ENCODE results near the gene SMIM32. TPM values are rescaled to one million over a fixed set of nuclear protein-coding genes. Genes with fewer than 3 reads are reported as not detected.

SMIM32 gene
- total and polyA plus RNA-seq, 4 experiments from 2014 or later = not detected

- Histone ChIP-seq H3K9me3 (ENCODE audit: control insufficient read depth in 1 of 2, low read length in 2 of 2) (no peaks in the 10 kb centered on the region), H3K27me3 (ENCODE audit: insufficient read depth, low read length) (no peaks in the 10 kb centered on the region), H3K4me1 (ENCODE audit: insufficient read depth, low read length) (no peaks in the 10 kb centered on the region), H3K4me3 (ENCODE audit: low read length in 2 of 2) (no peak overlapping the region), H3K27ac (ENCODE audit: low read depth, low read length) (no peak overlapping the region), H3K36me3 (ENCODE audit: insufficient read depth, low read length) (no peaks in the 10 kb centered on the region)
- H3K36me3 Mint-ChIP-seq = no peaks in the 10 kb centered on the region
- no peak for DNase-seq
- POLR2A ChIA-PET (ENCODE audit: partially characterized antibody) = no interaction called here
- H3K4me1 Mint-ChIP-seq = no peaks in the 10 kb centered on the region
- H3K9me3 Mint-ChIP-seq = peaks cover 0 to 4% (median 0%) of the 10 kb centered on the region in 8 donors
- intact Hi-C loops (cut with micrococcal nuclease) = no loop called here
- no peak overlapping the region for H3K27ac Mint-ChIP-seq
- no peak overlapping the region for H3K4me3 Mint-ChIP-seq
- CTCF ChIA-PET (ENCODE audit: partially characterized antibody) = interaction anchor here (2.1 kb wide), 1 partner anchor 9 kb away, joined by 5 read pairs; no protein-coding TSS in a partner anchor
- peaks cover 10 to 16% of the 10 kb centered on the region in 2 donors for H3K27me3 Mint-ChIP-seq
These were observed 7.8 kb upstream of the SMIM32 start for GRCh38 chr5:136200761-136201160.

GRCh38 chr5:136200130-136200529 lies 7.2 kb upstream of the SMIM32 start:
- no peaks in the 10 kb centered on the region for H3K36me3 ChIP-seq (ENCODE audit: insufficient read depth, low read length)
- H3K4me3 ChIP-seq (ENCODE audit: low read length in 2 of 2) = no peak overlapping the region
- H3K27me3 ChIP-seq (ENCODE audit: insufficient read depth, low read length) = no peaks in the 10 kb centered on the region
- no peaks in the 10 kb centered on the region for H3K4me1 ChIP-seq (ENCODE audit: insufficient read depth, low read length)
- POLR2A ChIA-PET (ENCODE audit: partially characterized antibody) = interaction anchor here (0.8 kb wide), 1 partner anchor 316 kb away, joined by 3 read pairs; no protein-coding TSS in a partner anchor
- CTCF ChIA-PET (ENCODE audit: partially characterized antibody) = interaction anchor here (2.1 kb wide), 1 partner anchor 9 kb away, joined by 5 read pairs; no protein-coding TSS in a partner anchor
- Mint-ChIP-seq H3K4me3 (no peak overlapping the region), H3K4me1 (no peaks in the 10 kb centered on the region), H3K27me3 (peaks cover 11 to 19% of the 10 kb centered on the region in 2 donors), H3K9me3 (no peaks in the 10 kb centered on the region), H3K36me3 (no peaks in the 10 kb centered on the region), H3K27ac (no peak overlapping the region)
- intact Hi-C loops (cut with micrococcal nuclease) = no loop called here
- no peak overlapping the region for H3K27ac ChIP-seq (ENCODE audit: low read depth, low read length)
- no peaks in the 10 kb centered on the region for H3K9me3 ChIP-seq (ENCODE audit: control insufficient read depth in 1 of 2, low read length in 2 of 2)
- no peak for DNase-seq

GRCh38 chr5:136199408-136199807 lies 6.4 kb upstream of the SMIM32 start:
- Mint-ChIP-seq H3K9me3 (no peaks in the 10 kb centered on the region), H3K36me3 (no peaks in the 10 kb centered on the region), H3K4me1 (no peaks in the 10 kb centered on the region), H3K4me3 (no peak overlapping the region), H3K27ac (no peak overlapping the region), H3K27me3 (peaks cover 16 to 25% of the 10 kb centered on the region in 2 donors)
- no peaks in the 10 kb centered on the region for H3K9me3 ChIP-seq (ENCODE audit: control insufficient read depth in 1 of 2, low read length in 2 of 2)
- DNase-seq = no peak
- no peak overlapping the region for H3K27ac ChIP-seq (ENCODE audit: low read depth, low read length)
- intact Hi-C loops (cut with micrococcal nuclease) = no loop called here
- H3K4me1 ChIP-seq (ENCODE audit: insufficient read depth, low read length) = no peaks in the 10 kb centered on the region
- H3K4me3 ChIP-seq (ENCODE audit: low read length in 2 of 2) = no peak overlapping the region
- CTCF ChIA-PET (ENCODE audit: partially characterized antibody) = interaction anchor here (2.1 kb wide), 1 partner anchor 10 kb away, joined by 5 read pairs; no protein-coding TSS in a partner anchor
- H3K36me3 ChIP-seq (ENCODE audit: insufficient read depth, low read length) = no peaks in the 10 kb centered on the region
- no peaks in the 10 kb centered on the region for H3K27me3 ChIP-seq (ENCODE audit: insufficient read depth, low read length)
- POLR2A ChIA-PET (ENCODE audit: partially characterized antibody) = interaction anchor here (0.8 kb wide), 1 partner anchor 315 kb away, joined by 3 read pairs; no protein-coding TSS in a partner anchor

GRCh38 chr5:136198453-136198852 lies 5.5 kb upstream of the SMIM32 start:
- H3K4me1 Mint-ChIP-seq = peaks cover 0 to 1% (median 0%) of the 10 kb centered on the region in 4 donors
- H3K9me3 Mint-ChIP-seq = no peaks in the 10 kb centered on the region
- peaks cover 23 to 32% of the 10 kb centered on the region in 2 donors for H3K27me3 Mint-ChIP-seq
- no peaks in the 10 kb centered on the region for H3K36me3 ChIP-seq (ENCODE audit: insufficient read depth, low read length)
- no peaks in the 10 kb centered on the region for H3K36me3 Mint-ChIP-seq
- H3K27me3 ChIP-seq (ENCODE audit: insufficient read depth, low read length) = no peaks in the 10 kb centered on the region
- no peaks in the 10 kb centered on the region for H3K9me3 ChIP-seq (ENCODE audit: control insufficient read depth in 1 of 2, low read length in 2 of 2)
- POLR2A ChIA-PET (ENCODE audit: partially characterized antibody) = no interaction called here
- no peak overlapping the region for H3K27ac ChIP-seq (ENCODE audit: low read depth, low read length)
- CTCF ChIA-PET (ENCODE audit: partially characterized antibody) = interaction anchor here (1.0 kb wide), 1 partner anchor 13 kb away, joined by 4 read pairs; no protein-coding TSS in a partner anchor
- DNase-seq = no peak
- H3K4me3 Mint-ChIP-seq = no peak overlapping the region
- H3K4me1 ChIP-seq (ENCODE audit: insufficient read depth, low read length) = no peaks in the 10 kb centered on the region
- no peak overlapping the region for H3K27ac Mint-ChIP-seq
- intact Hi-C loops (cut with micrococcal nuclease) = no loop called here
- no peak overlapping the region for H3K4me3 ChIP-seq (ENCODE audit: low read length in 2 of 2)

GRCh38 chr5:136197462-136198142 lies 4.6 kb upstream of the SMIM32 start:
- Histone ChIP-seq H3K27ac (ENCODE audit: low read depth, low read length) (no peak overlapping the region), H3K27me3 (ENCODE audit: insufficient read depth, low read length) (no peaks in the 10 kb centered on the region), H3K36me3 (ENCODE audit: insufficient read depth, low read length) (no peaks in the 10 kb centered on the region), H3K4me3 (ENCODE audit: low read length in 2 of 2) (no peak overlapping the region), H3K4me1 (ENCODE audit: insufficient read depth, low read length) (no peaks in the 10 kb centered on the region), H3K9me3 (ENCODE audit: control insufficient read depth in 1 of 2, low read length in 2 of 2) (no peaks in the 10 kb centered on the region)
- Mint-ChIP-seq H3K27me3 (peaks cover 24 to 30% of the 10 kb centered on the region in 2 donors), H3K9me3 (no peaks in the 10 kb centered on the region), H3K4me1 (peaks cover 0 to 1% (median 0%) of the 10 kb centered on the region in 4 donors), H3K4me3 (no peak overlapping the region), H3K36me3 (no peaks in the 10 kb centered on the region), H3K27ac (no peak overlapping the region)
- DNase-seq = no peak
- ChIA-PET POLR2A (ENCODE audit: partially characterized antibody) (no interaction called here), CTCF (ENCODE audit: partially characterized antibody) (no interaction called here)
- intact Hi-C loops (cut with micrococcal nuclease) = no loop called here

- H3K4me3 ChIP-seq (ENCODE audit: low read length in 2 of 2) = no peak overlapping the region
- H3K36me3 ChIP-seq (ENCODE audit: insufficient read depth, low read length) = no peaks in the 10 kb centered on the region
- no peaks in the 10 kb centered on the region for H3K4me1 ChIP-seq (ENCODE audit: insufficient read depth, low read length)
- no peak for DNase-seq
- no peaks in the 10 kb centered on the region for H3K9me3 Mint-ChIP-seq
- CTCF ChIA-PET (ENCODE audit: partially characterized antibody) = no interaction called here
- H3K4me1 Mint-ChIP-seq = peaks cover 0 to 6% (median 2%) of the 10 kb centered on the region in 4 donors
- H3K4me3 Mint-ChIP-seq = no peak overlapping the region
- no peaks in the 10 kb centered on the region for H3K36me3 Mint-ChIP-seq
- H3K9me3 ChIP-seq (ENCODE audit: control insufficient read depth in 1 of 2, low read length in 2 of 2) = no peaks in the 10 kb centered on the region
- no peaks in the 10 kb centered on the region for H3K27me3 ChIP-seq (ENCODE audit: insufficient read depth, low read length)
- POLR2A ChIA-PET (ENCODE audit: partially characterized antibody) = no interaction called here
- H3K27ac Mint-ChIP-seq = no peak overlapping the region
- peaks cover 25 to 26% of the 10 kb centered on the region in 2 donors for H3K27me3 Mint-ChIP-seq
- intact Hi-C loops (cut with micrococcal nuclease) = no loop called here
- no peak overlapping the region for H3K27ac ChIP-seq (ENCODE audit: low read depth, low read length)
These were observed 3.2 kb upstream of the SMIM32 start for GRCh38 chr5:136195971-136196820.

- H3K36me3 ChIP-seq (ENCODE audit: insufficient read depth, low read length) = no peaks in the 10 kb centered on the region
- H3K27me3 Mint-ChIP-seq = peaks cover 33 to 34% of the 10 kb centered on the region in 2 donors
- no peak for DNase-seq
- intact Hi-C loops (cut with micrococcal nuclease) = no loop called here
- H3K27ac Mint-ChIP-seq = no peak overlapping the region
- no peaks in the 10 kb centered on the region for H3K27me3 ChIP-seq (ENCODE audit: insufficient read depth, low read length)
- POLR2A ChIA-PET (ENCODE audit: partially characterized antibody) = no interaction called here
- H3K4me3 ChIP-seq (ENCODE audit: low read length in 2 of 2) = no peak overlapping the region
- no peaks in the 10 kb centered on the region for H3K9me3 ChIP-seq (ENCODE audit: control insufficient read depth in 1 of 2, low read length in 2 of 2)
- no peak overlapping the region for H3K4me3 Mint-ChIP-seq
- no peak overlapping the region for H3K27ac ChIP-seq (ENCODE audit: low read depth, low read length)
- H3K9me3 Mint-ChIP-seq = no peaks in the 10 kb centered on the region
- peaks cover 0 to 6% (median 3%) of the 10 kb centered on the region in 4 donors for H3K4me1 Mint-ChIP-seq
- H3K36me3 Mint-ChIP-seq = no peaks in the 10 kb centered on the region
- CTCF ChIA-PET (ENCODE audit: partially characterized antibody) = no interaction called here
- no peaks in the 10 kb centered on the region for H3K4me1 ChIP-seq (ENCODE audit: insufficient read depth, low read length)
These were observed 1.6 kb upstream of the SMIM32 start for GRCh38 chr5:136194576-136194975.

Measured in CD4-positive, alpha-beta memory T cell (primary cell).